LNCaP clone FGC (cell line): Measurements from ENCODE around the gene TMEM196.

Source experiments
- DNase-seq: peaks from one replicate; pipeline ENCODE4 v3.0.0-alpha.2; 2011; ENCODE audit warnings: low read depth
- H3K4me3 ChIP-seq: 2 replicates; pipeline ENCODE4 v1.5.1; 2011; ENCODE audit warnings: mild to moderate bottlenecking, low read depth, low read length, control low read depth
- CTCF ChIP-seq: IDR thresholded peaks from 2 replicates; pipeline ENCODE4 v1.5.1; 2012; ENCODE audit warnings: mild to moderate bottlenecking; ENCODE audit not compliant: control insufficient read depth, insufficient read depth; ENCODE audit errors: extremely low read depth

Gene TMEM196

DNA sequence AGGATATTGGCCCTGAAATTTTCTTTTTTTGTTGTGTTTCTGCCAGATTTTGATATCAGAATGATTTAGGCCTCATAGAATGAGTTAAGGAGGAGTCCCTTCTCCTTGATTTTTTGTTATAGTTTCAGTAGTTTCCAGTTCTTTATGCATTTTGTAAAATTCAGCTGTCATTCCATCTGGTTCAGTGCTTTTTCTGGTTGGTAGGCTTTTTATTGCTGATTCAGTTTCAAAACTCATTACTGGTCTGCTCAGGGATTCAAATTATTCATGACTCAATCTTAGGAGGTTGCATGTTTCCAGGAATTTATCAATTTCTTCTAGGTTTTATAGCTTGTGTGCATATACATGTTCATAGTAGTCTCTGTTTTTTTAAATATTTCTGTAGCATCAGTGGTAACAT lies 10.1 kb upstream of the TMEM196 start:
- no peak for TF ChIP-seq CTCF
- no peak overlapping the region for H3K4me3 ChIP-seq
- DNase-seq = no peak

GRCh38 chr7:19776981-19777380 lies 3.6 kb upstream of the TMEM196 start:
- no peak for DNase-seq
- TF ChIP-seq CTCF = no peak
- no peak overlapping the region for H3K4me3 ChIP-seq

- DNase-seq = no peak
- TF ChIP-seq CTCF = peak; percentile 27; the same call in 1 of the 2 replicates
- H3K4me3 ChIP-seq = no peak overlapping the region
Observed at GRCh38 chr7:19775578-19775977, 2.2 kb upstream of the TMEM196 start.

DNA sequence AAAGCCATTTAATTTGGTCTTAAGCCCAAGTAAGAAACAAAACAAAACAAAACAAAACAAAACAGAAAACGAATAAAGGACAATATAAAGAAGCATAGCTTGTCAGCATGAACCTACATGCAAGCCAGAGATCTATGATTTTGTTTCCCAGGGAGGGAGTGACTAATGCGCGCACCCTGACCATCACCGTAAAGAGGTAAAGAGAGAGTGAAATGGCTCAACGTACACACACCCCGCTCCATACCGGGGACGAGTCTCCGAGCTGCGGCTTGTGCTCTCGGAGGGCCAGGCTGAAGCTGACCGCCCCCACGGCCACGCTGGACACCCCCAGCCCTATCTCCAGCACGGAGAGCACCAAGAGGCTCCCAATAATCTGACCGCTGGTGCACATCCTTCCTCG lies 1.1 kb downstream of the TMEM196 start:
- H3K4me3 ChIP-seq = no peak overlapping the region
- no peak for TF ChIP-seq CTCF
- no peak for DNase-seq

GRCh38 chr7:19762631-19763030 lies 10.8 kb downstream of the TMEM196 start:
- no peak for TF ChIP-seq CTCF
- DNase-seq = no peak
- H3K4me3 ChIP-seq = no peak overlapping the region

- peak; percentile 25 for DNase-seq
- peak; percentile 44 for TF ChIP-seq CTCF
- no peak overlapping the region for H3K4me3 ChIP-seq
Observed at GRCh38 chr7:19754521-19755116, 18.8 kb downstream of the TMEM196 start.

DNA sequence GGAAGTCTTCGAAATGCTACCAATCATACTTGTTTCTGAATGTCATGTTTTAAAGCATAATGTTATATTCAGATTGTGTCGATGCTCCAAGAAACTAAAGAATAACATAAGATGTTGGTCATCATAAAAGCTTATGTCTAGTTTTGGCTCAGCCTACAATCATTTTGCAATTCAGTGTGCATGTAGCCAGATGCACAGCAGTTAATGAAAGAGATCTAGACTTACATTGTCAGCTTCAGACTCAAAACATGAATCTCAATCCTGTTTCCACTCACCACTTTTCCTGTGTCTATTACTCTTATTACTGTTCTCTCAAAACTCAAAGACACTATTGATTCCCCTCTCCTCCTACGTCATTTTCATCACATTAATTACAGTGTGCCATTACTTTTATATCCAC lies 21.4 kb downstream of the TMEM196 start:
- H3K4me3 ChIP-seq = no peak overlapping the region
- no peak for DNase-seq
- no peak for TF ChIP-seq CTCF
